Measurements from ENCODE around the gene TBC1D8.
"Not testable (repeated sequence)": the region's sequence is repeated elsewhere in the genome, so short reads cannot be mapped to it uniquely, and the experiment has no call there.

TBC1D8 gene

DNA sequence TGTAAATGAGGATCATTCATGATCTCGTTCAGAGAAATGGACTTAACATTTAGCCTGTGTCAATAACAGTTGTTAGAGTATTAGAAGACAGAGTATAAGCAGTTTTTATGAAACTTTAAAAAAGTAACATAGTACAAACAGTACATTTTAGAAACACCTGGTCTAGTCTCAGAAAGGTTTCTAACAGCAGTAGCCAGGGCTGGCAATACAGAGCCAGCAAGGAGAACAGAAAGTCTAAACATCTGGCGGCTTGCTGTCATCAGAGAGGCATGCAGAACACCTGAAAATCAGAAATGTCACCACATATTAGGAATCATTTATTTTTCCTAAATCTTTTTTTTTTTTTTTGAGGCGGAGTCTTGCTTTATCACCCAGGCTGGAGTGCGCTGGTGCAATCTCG lies 99.0 kb downstream of the TBC1D8 start:
- TF ChIP-seq, protein P1, sequence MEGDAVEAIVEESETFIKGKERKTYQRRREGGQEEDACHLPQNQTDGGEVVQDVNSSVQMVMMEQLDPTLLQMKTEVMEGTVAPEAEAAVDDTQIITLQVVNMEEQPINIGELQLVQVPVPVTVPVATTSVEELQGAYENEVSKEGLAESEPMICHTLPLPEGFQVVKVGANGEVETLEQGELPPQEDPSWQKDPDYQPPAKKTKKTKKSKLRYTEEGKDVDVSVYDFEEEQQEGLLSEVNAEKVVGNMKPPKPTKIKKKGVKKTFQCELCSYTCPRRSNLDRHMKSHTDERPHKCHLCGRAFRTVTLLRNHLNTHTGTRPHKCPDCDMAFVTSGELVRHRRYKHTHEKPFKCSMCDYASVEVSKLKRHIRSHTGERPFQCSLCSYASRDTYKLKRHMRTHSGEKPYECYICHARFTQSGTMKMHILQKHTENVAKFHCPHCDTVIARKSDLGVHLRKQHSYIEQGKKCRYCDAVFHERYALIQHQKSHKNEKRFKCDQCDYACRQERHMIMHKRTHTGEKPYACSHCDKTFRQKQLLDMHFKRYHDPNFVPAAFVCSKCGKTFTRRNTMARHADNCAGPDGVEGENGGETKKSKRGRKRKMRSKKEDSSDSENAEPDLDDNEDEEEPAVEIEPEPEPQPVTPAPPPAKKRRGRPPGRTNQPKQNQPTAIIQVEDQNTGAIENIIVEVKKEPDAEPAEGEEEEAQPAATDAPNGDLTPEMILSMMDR (IDR thresholded peaks at IDR 0.05), result no peak
- Mint-ChIP-seq H3K36me3 (ENCODE audit: low read depth) (peaks cover 45% of the 10 kb centered on the region), H3K27me3 (ENCODE audit: low read depth, poor library complexity) (peaks cover 4% of the 10 kb centered on the region), H3K4me1 (peaks cover 25% of the 10 kb centered on the region), H3K9me3 (peaks cover 15% of the 10 kb centered on the region), H3K4me3 (no peak overlapping the region), H3K27ac (no peak overlapping the region)
- no peak for DNase-seq

DNA sequence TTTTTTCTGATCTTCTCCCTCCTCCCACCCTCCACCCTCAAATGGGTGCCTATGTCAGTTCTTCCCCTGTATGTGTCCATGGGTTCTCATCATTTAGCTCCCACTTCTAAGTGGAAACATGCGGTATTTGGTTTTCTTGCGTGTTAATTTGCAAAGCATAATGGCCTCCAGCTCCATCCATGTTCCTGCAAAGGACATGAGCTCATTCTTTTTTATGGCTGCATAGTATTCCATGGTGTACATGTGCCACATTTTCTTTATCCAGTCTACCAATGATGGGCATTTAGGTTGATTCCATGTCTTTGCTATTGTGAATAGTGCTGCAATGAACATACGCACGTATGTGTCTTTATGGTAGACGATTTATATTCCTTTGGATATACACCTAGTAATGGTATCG lies 100.3 kb downstream of the TBC1D8 start:
- not testable (repeated sequence) for DNase-seq; H3K27ac Mint-ChIP-seq; H3K4me3 Mint-ChIP-seq; H3K27me3 Mint-ChIP-seq (ENCODE audit: low read depth, poor library complexity)
- Mint-ChIP-seq H3K9me3 (peaks cover 11% of the 10 kb centered on the region), H3K4me1 (peaks cover 34% of the 10 kb centered on the region), H3K36me3 (ENCODE audit: low read depth) (peaks cover 37% of the 10 kb centered on the region)

DNA sequence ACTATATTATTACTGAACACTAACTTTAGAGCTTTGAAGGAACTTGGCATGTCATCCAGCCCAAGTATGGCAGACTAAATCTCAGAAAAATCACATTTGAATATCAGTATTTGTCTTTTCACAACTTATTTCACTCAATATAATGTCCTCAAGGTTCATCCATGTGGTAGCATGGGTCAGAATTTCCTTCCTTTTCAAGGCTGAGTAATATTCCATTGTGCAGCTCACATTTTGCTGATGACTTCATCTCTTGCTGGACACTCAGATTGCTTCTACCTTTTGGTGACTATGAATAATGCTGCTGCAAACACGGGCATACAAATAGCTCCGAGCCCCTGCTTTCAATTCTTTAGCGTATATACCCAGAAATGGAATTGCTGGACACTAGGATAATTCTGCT lies 102.4 kb downstream of the TBC1D8 start:
- Mint-ChIP-seq H3K27ac (no peak overlapping the region), H3K27me3 (ENCODE audit: low read depth, poor library complexity) (peaks cover 4% of the 10 kb centered on the region)
- TF ChIP-seq, protein P1 (IDR thresholded peaks at IDR 0.05), result no peak

DNA sequence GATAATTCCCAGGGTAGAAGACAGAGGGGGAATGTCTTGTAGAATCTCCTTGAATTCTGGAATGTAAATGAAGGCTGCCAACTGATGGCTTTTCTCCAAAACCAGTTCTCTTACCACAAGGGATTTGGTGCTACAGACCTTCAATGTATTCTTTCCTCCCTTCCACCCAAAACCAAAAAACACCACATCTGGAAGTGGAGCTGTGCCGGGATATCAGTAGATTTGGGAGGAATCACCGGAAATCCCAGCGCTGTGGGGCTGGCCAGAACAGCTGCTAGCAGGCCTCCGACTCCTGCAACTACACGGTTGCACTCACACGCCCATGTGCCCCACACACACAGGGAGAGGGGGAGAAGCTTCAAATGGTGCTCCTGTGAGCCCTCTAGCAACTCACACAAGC lies 103.4 kb downstream of the TBC1D8 start:
- Mint-ChIP-seq H3K27ac (peak overlapping the region; percentile 74), H3K4me1 (peaks cover 25% of the 10 kb centered on the region)

More for the DNA sequence above, 102.4 kb downstream of the TBC1D8 start:
- H3K4me1 Mint-ChIP-seq, result peaks cover 29% of the 10 kb centered on the region
- H3K36me3 Mint-ChIP-seq (ENCODE audit: low read depth), result peaks cover 37% of the 10 kb centered on the region
- H3K9me3 Mint-ChIP-seq, result peaks cover 11% of the 10 kb centered on the region
- no peak for DNase-seq
- no peak overlapping the region for H3K4me3 Mint-ChIP-seq

DNA sequence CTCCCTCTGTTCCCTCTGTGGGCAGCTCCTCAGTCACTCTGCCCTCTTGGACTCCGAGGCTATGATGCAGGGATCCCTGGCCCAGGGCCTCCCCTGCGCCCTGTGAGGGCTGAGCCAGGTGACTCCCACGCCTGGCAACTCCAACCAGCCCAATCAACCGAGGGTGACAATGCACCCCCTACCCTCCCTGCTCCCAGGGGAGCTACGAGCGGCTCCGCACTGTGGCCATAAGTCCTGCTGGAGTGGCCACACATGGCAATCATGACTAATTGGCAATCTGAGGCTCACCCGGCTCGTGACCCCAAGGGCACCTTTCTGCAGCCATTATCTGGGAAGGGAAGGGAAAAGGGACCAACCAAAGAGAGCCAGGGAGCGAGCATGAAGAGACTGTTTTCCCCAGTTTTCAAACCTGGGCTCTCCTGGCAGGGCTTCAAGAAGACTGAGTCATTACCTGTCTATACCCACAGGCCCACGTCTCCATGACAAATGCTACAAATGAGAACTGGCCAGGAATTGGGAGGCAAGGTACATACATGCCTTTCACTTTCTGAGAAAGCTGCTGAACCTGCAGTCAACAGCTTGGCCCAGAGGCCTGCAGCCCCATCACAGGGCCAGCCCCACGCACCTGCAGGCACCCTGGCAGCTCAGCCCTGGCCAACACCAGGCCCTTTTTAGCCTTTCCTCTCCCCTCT lies 104.0 kb downstream of the TBC1D8 start:
- peak overlapping the region; percentile 9 for H3K4me3 Mint-ChIP-seq

More for the DNA sequence above, 103.4 kb downstream of the TBC1D8 start:
- Mint-ChIP-seq H3K4me3 (no peak overlapping the region), H3K36me3 (ENCODE audit: low read depth) (peaks cover 37% of the 10 kb centered on the region), H3K27me3 (ENCODE audit: low read depth, poor library complexity) (peaks cover 6% of the 10 kb centered on the region), H3K9me3 (peaks cover 11% of the 10 kb centered on the region)
- no peak for DNase-seq
- TF ChIP-seq, protein P1 (IDR thresholded peaks at IDR 0.05), result no peak

DNA sequence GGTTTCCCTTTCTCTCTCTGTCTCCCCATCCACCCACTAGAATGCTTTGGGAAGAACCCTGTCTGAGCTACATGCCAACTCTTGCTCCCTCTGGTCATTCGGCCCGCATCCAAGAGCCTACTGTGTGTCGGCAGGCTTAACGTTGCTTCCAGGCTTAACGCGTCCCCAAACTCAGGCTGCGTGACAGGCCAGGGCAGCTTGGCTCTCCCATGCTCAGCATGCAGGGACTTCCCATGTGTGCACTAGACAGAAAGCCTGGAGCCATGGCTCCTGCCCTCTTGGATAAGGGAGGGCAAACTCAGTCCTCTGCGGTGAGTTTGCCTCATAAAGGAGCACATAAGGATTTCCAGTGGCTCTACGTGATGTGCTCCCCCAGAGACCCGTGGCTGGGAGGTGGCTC lies 105.9 kb downstream of the TBC1D8 start:
- H3K36me3 Mint-ChIP-seq (ENCODE audit: low read depth), result peaks cover 22% of the 10 kb centered on the region
- peaks cover 9% of the 10 kb centered on the region for H3K27me3 Mint-ChIP-seq (ENCODE audit: low read depth, poor library complexity)
- no peak for DNase-seq
- TF ChIP-seq, protein P1 (IDR thresholded peaks at IDR 0.05), result no peak
- H3K4me3 Mint-ChIP-seq, result no peak overlapping the region
- peaks cover 25% of the 10 kb centered on the region for H3K4me1 Mint-ChIP-seq
- no peak overlapping the region for H3K27ac Mint-ChIP-seq
- H3K9me3 Mint-ChIP-seq, result peaks cover 4% of the 10 kb centered on the region

More for the DNA sequence above, 104.0 kb downstream of the TBC1D8 start:
- Mint-ChIP-seq H3K9me3 (peaks cover 11% of the 10 kb centered on the region), H3K36me3 (ENCODE audit: low read depth) (peaks cover 37% of the 10 kb centered on the region), H3K27ac (peak overlapping the region; percentile 61), H3K4me1 (peaks cover 25% of the 10 kb centered on the region), H3K27me3 (ENCODE audit: low read depth, poor library complexity) (peaks cover 9% of the 10 kb centered on the region)
- TF ChIP-seq, protein P1 (IDR thresholded peaks at IDR 0.05), result no peak
- peak; percentile 35 for DNase-seq
